Mesenchymal stem cell (in vitro differentiated cells and primary cell): ENCODE measurements around the gene SRGAP3.
A peak's percentile ranks its signal among the peaks of the same experiment; 100 is the strongest.

Experiments
- DNase-seq: peaks from one replicate; pipeline ENCODE4 v3.0.0-alpha.2; 2013
- H2AFZ ChIP-seq: one replicate; pipeline ENCODE4 v1.6.1; 2013; ENCODE audit warnings: low read depth, mild to moderate bottlenecking, control low read depth, inconsistent platforms, low read length, moderate library complexity
- H2AK5ac ChIP-seq: 2 replicates; pipeline ENCODE4 v1.6.1; 2013; ENCODE audit warnings: low read length, moderate library complexity, mild to moderate bottlenecking, inconsistent platforms; ENCODE audit not compliant: severe bottlenecking
- H2BK120ac ChIP-seq: one replicate; pipeline ENCODE4 v1.6.1; 2013; ENCODE audit warnings: low read depth, mild to moderate bottlenecking, inconsistent platforms, low read length, moderate library complexity
- H2BK12ac ChIP-seq, 2 experiments: one replicate each; pipeline ENCODE4 v1.6.1; 2013; ENCODE audit warnings: inconsistent platforms in 2 of 2, low read length in 2 of 2, mild to moderate bottlenecking in 2 of 2, moderate library complexity in 2 of 2, control low read depth in 1 of 2
- H2BK15ac ChIP-seq: one replicate; pipeline ENCODE4 v1.6.1; 2013; ENCODE audit warnings: mild to moderate bottlenecking, low read depth, inconsistent platforms; ENCODE audit not compliant: poor library complexity, severe bottlenecking
- H2BK5ac ChIP-seq: 2 replicates; pipeline ENCODE4 v1.6.1; 2013; ENCODE audit warnings: low read depth, mild to moderate bottlenecking, low read length, control low read depth, inconsistent platforms; ENCODE audit not compliant: poor library complexity, severe bottlenecking
- H3K14ac ChIP-seq, 2 experiments: one replicate each; pipeline ENCODE4 v1.6.1; 2013; ENCODE audit warnings: inconsistent platforms in 2 of 2, low read length in 2 of 2, control low read depth in 1 of 2, mild to moderate bottlenecking in 1 of 2, moderate library complexity in 1 of 2
- H3K18ac ChIP-seq, 2 experiments: one replicate each; pipeline ENCODE4 v1.6.1; 2013; ENCODE audit warnings: inconsistent platforms in 2 of 2, low read length in 2 of 2, control low read depth in 1 of 2, low read depth in 1 of 2, mild to moderate bottlenecking in 1 of 2
- H3K23ac ChIP-seq, 2 experiments: one replicate each; pipeline ENCODE4 v1.6.1; 2013; ENCODE audit warnings: inconsistent platforms in 2 of 2, low read length in 2 of 2, mild to moderate bottlenecking in 2 of 2, moderate library complexity in 2 of 2, control low read depth in 1 of 2
- H3K27ac ChIP-seq: 2 replicates; pipeline ENCODE4 v1.5.1; 2013; ENCODE audit warnings: mild to moderate bottlenecking, moderate library complexity, low read length, control low read depth, inconsistent platforms; ENCODE audit not compliant: poor library complexity, severe bottlenecking
- H3K27me3 ChIP-seq, 2 experiments: 2 replicates each; pipeline versions ENCODE4 v1.6.1 to v1.7.0; 2013; ENCODE audit warnings: low read length in 2 of 2, mild to moderate bottlenecking in 2 of 2, moderate library complexity in 2 of 2, control low read depth in 1 of 2, inconsistent platforms in 1 of 2; ENCODE audit not compliant: control insufficient read depth in 1 of 2, insufficient read depth in 1 of 2
- H3K36me3 ChIP-seq, 2 experiments: 2 replicates each; pipeline versions ENCODE4 v1.6.1 to v1.7.0; 2013; ENCODE audit warnings: low read length in 2 of 2, control low read depth in 1 of 2, inconsistent platforms in 1 of 2, low read depth in 1 of 2, mild to moderate bottlenecking in 1 of 2; ENCODE audit not compliant: insufficient read depth in 2 of 2, control insufficient read depth in 1 of 2
- H3K4ac ChIP-seq, 2 experiments: one replicate each; pipeline ENCODE4 v1.6.1; 2013; ENCODE audit warnings: inconsistent platforms in 2 of 2, low read length in 2 of 2, mild to moderate bottlenecking in 2 of 2, moderate library complexity in 2 of 2, control low read depth in 1 of 2, low read depth in 1 of 2
- H3K4me1 ChIP-seq: 2 replicates; pipeline ENCODE4 v1.6.1; 2013; ENCODE audit warnings: low read depth, low read length, control low read depth; ENCODE audit not compliant: control insufficient read depth, insufficient read depth
- H3K4me2 ChIP-seq: 2 replicates; pipeline ENCODE4 v1.6.1; 2013; ENCODE audit warnings: low read length, mild to moderate bottlenecking, inconsistent platforms; ENCODE audit not compliant: poor library complexity, severe bottlenecking
- H3K4me3 ChIP-seq, 2 experiments: 2 replicates each; pipeline versions ENCODE4 v1.5.1 to v1.7.0; 2013; ENCODE audit warnings: low read length in 2 of 2, mild to moderate bottlenecking in 2 of 2, control low read depth in 1 of 2, low read depth in 1 of 2; ENCODE audit not compliant: insufficient read depth in 1 of 2
- H3K79me1 ChIP-seq: replicated peaks from 2 replicates; pipeline ENCODE4 v1.6.1; 2013; ENCODE audit warnings: mild to moderate bottlenecking, control low read depth, low read length, inconsistent platforms; ENCODE audit not compliant: poor library complexity, severe bottlenecking
- H3K9ac ChIP-seq: 2 replicates; pipeline ENCODE4 v1.7.0; 2013; ENCODE audit warnings: mild to moderate bottlenecking, low read length, moderate library complexity
- H3K9me3 ChIP-seq: 2 replicates; pipeline ENCODE4 v1.7.0; 2013; ENCODE audit warnings: mild to moderate bottlenecking, low read length; ENCODE audit not compliant: control insufficient read depth
- H4K8ac ChIP-seq: one replicate; pipeline ENCODE4 v1.6.1; 2013; ENCODE audit warnings: inconsistent platforms, mild to moderate bottlenecking, low read length, moderate library complexity
- H4K91ac ChIP-seq: one replicate; pipeline ENCODE4 v1.6.1; 2013; ENCODE audit warnings: mild to moderate bottlenecking, low read length, inconsistent platforms
- WGBS: methylation state at CpG from one replicate; pipeline ENCODE4 v1.1.7; 2013; ENCODE audit warnings: mixed read lengths; 5-methylcytosine and 5-hydroxymethylcytosine counted together

The SRGAP3 gene

DNA sequence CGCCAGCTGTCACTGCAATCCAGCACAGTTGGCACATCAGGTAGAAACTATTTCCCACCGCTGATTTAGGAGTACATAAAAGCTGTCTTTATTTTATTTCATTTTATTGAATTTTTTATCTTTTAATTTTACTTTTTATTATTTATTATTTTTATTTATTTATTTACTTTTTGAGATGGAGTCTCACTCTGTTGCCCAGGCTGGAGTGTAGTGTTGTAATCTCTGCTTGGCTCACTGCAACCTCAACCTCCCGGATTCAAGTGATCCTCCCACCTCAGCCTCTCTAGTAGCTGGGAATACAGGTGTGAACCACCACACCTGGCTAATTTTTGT, 31.0 kb downstream of the SRGAP3 start:
- Histone ChIP-seq H3K4me3 (no peak overlapping the region), H2BK12ac (no peak overlapping the region), H3K4ac (no peak overlapping the region), H2BK15ac (no peak overlapping the region), H3K9ac (no peak overlapping the region), H3K14ac (no peak overlapping the region), H2BK120ac (no peak overlapping the region), H2AFZ (no peak overlapping the region), H3K4me2 (no peak overlapping the region), H2AK5ac (no peak overlapping the region), H3K79me1 (no peaks in the 10 kb centered on the region), H4K8ac (no peak overlapping the region), H2BK5ac (no peak overlapping the region), H3K18ac (no peak overlapping the region), H4K91ac (no peak overlapping the region), H3K27ac (no peak overlapping the region), H3K36me3 (no peaks in the 10 kb centered on the region), H3K4me1 (peaks cover 2% of the 10 kb centered on the region), H3K27me3 (peaks cover 0 to 9% of the 10 kb centered on the region in 2 experiments), H3K9me3 (no peaks in the 10 kb centered on the region), H3K23ac (no peak overlapping the region)
- no peak for DNase-seq
- 100% methylated on average over 1 of the region's 3 CpGs for WGBS

- Histone ChIP-seq H2AFZ (no peak overlapping the region), H3K27me3 (peaks cover 0 to 9% of the 10 kb centered on the region in 2 experiments), H4K8ac (no peak overlapping the region), H2BK5ac (no peak overlapping the region), H3K79me1 (no peaks in the 10 kb centered on the region), H3K14ac (no peak overlapping the region), H2AK5ac (no peak overlapping the region), H3K36me3 (no peaks in the 10 kb centered on the region), H3K9ac (no peak overlapping the region), H3K4me2 (no peak overlapping the region), H2BK12ac (no peak overlapping the region), H4K91ac (no peak overlapping the region), H3K4me3 (no peak overlapping the region), H3K27ac (no peak overlapping the region), H2BK15ac (no peak overlapping the region), H3K4ac (no peak overlapping the region), H3K23ac (no peak overlapping the region), H2BK120ac (no peak overlapping the region), H3K18ac (no peak overlapping the region), H3K9me3 (no peaks in the 10 kb centered on the region), H3K4me1 (peaks cover 2% of the 10 kb centered on the region)
- no peak for DNase-seq
- 75% methylated on average over 8 of the region's 8 CpGs for WGBS
Measured at GRCh38 chr3:9217784-9218513, 31.5 kb downstream of the SRGAP3 start.

DNA sequence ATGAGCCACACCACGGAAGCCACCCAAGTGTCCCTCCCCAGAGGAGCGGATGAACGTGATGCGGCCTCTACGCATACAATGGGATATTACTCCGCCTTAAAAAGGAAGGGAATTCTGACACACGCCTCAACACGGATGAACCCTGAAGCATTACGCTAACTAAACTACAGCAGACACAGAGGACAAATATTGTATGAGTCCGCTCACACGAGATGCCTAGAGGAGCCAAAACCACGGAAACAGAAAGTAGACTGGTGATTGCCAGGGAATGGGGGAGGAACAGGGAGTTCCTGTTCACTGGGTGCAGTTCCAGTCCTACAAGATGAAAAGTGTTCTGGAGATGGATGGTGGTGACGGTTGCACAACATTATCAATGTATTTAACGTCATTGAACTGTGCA, 32.7 kb downstream of the SRGAP3 start:
- Histone ChIP-seq H3K4ac (no peak overlapping the region), H2AFZ (no peak overlapping the region), H2BK120ac (no peak overlapping the region), H2BK5ac (no peak overlapping the region), H2BK12ac (no peak overlapping the region), H4K91ac (no peak overlapping the region), H3K79me1 (no peaks in the 10 kb centered on the region), H3K9me3 (no peaks in the 10 kb centered on the region), H3K27me3 (peaks cover 0 to 9% of the 10 kb centered on the region in 2 experiments), H3K14ac (no peak overlapping the region), H3K18ac (no peak overlapping the region), H2AK5ac (no peak overlapping the region), H3K4me3 (no peak overlapping the region), H4K8ac (no peak overlapping the region), H3K4me1 (peaks cover 4% of the 10 kb centered on the region), H3K27ac (no peak overlapping the region), H3K4me2 (no peak overlapping the region), H3K23ac (no peak overlapping the region), H3K36me3 (no peaks in the 10 kb centered on the region), H3K9ac (no peak overlapping the region), H2BK15ac (no peak overlapping the region)
- DNase-seq, result no peak
- WGBS, result 93% methylated on average over 14 of the region's 14 CpGs

DNA sequence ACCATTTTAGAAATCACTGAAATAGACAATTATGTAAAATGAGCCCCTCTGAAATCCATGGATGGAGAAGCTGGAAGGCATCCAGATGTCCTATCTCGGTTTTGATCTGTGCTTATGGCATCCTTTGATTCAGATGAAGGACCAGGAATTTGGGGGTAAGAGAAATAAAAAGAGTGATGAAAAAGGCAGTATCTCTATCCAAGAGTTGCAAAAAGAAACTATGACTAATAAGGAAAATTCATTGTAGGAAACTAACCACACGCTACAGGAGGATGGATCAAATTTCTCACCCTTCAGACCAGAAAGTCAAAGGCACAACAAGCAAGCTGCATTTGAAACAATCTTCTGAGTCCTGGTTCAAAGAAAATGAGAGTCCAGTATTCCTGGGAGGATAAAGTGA, 34.8 kb downstream of the SRGAP3 start:
- no peak overlapping the region for H2AFZ ChIP-seq

More for the DNA sequence above, 34.8 kb downstream of the SRGAP3 start:
- 86% methylated on average over 2 of the region's 2 CpGs for WGBS
- Histone ChIP-seq H2BK12ac (no peak overlapping the region), H3K4me1 (peaks cover 4% of the 10 kb centered on the region), H3K4ac (no peak overlapping the region), H3K27me3 (no peaks in the 10 kb centered on the region), H2BK5ac (no peak overlapping the region), H2BK120ac (no peak overlapping the region), H3K9ac (peak overlapping the region; percentile 39), H3K4me2 (no peak overlapping the region), H3K4me3 (no peak overlapping the region), H3K9me3 (no peaks in the 10 kb centered on the region), H4K91ac (no peak overlapping the region), H3K36me3 (no peaks in the 10 kb centered on the region), H3K23ac (no peak overlapping the region), H3K27ac (no peak overlapping the region), H4K8ac (no peak overlapping the region), H3K79me1 (no peaks in the 10 kb centered on the region), H3K14ac (no peak overlapping the region), H3K18ac (no peak overlapping the region), H2AK5ac (no peak overlapping the region), H2BK15ac (no peak overlapping the region)
- DNase-seq, result no peak
